ENCODE results near the gene AP1S3. TPM values are rescaled to one million over a fixed set of nuclear protein-coding genes. Genes with fewer than 3 reads are reported as not detected.

AP1S3 gene
- total RNA-seq, 1 experiment from 2014 or later, result 73.3 TPM

DNA sequence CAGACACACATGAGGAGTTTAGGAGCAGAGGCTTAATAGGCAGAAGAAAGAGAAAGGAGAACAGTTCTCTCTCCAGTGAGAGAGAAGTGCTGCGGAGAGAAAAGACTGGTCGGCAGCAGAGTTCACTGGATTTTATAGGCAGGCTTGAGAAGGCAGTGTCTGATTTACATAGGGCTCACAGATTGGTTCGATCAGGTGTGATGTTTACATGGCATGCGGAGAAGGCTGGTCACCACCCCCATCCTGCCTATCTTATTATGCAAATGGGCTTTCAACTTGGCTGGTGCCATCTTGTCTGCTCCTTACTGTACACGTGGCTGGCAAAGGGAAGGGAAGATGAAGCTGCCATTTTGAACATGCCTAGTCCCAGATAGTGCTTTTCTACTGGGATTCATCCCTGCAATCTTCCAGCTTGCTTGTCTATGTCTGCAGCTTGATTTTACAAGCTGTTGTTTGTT, 113.4 kb downstream of the AP1S3 start:
- peaks cover 19% of the 10 kb centered on the region for H3K4me1 ChIP-seq (replicated peaks; ENCODE audit: insufficient read depth)
- TF ChIP-seq EZH2 (IDR thresholded peaks at IDR 0.05; ENCODE audit: low read depth), result no peak
- TF ChIP-seq, protein P1, sequence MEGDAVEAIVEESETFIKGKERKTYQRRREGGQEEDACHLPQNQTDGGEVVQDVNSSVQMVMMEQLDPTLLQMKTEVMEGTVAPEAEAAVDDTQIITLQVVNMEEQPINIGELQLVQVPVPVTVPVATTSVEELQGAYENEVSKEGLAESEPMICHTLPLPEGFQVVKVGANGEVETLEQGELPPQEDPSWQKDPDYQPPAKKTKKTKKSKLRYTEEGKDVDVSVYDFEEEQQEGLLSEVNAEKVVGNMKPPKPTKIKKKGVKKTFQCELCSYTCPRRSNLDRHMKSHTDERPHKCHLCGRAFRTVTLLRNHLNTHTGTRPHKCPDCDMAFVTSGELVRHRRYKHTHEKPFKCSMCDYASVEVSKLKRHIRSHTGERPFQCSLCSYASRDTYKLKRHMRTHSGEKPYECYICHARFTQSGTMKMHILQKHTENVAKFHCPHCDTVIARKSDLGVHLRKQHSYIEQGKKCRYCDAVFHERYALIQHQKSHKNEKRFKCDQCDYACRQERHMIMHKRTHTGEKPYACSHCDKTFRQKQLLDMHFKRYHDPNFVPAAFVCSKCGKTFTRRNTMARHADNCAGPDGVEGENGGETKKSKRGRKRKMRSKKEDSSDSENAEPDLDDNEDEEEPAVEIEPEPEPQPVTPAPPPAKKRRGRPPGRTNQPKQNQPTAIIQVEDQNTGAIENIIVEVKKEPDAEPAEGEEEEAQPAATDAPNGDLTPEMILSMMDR (conservative IDR thresholded peaks at IDR 0.05), result no peak
- H4K20me1 ChIP-seq (ENCODE audit: insufficient read depth), result no peaks in the 10 kb centered on the region
- POLR2A ChIA-PET (ENCODE audit: unreplicated experiment), result no interaction called here
- H2AFZ ChIP-seq, result no peak overlapping the region
- no peaks in the 10 kb centered on the region for H3K27me3 ChIP-seq (ENCODE audit: insufficient read depth, low read depth)
- no peak overlapping the region for H3K27ac ChIP-seq
- no peaks in the 10 kb centered on the region for H3K36me3 ChIP-seq (ENCODE audit: low read depth)
- no peaks in the 10 kb centered on the region for H3K79me2 ChIP-seq (ENCODE audit: low read depth)
- no TSS peak for BruUV-seq (replicated peaks)
- no peak overlapping the region for H3K4me3 ChIP-seq
- H3F3A ChIP-seq (ENCODE audit: insufficient read depth, low read depth), result peaks cover 22% of the 10 kb centered on the region
- no peaks in the 10 kb centered on the region for H3K9me3 ChIP-seq (ENCODE audit: insufficient read depth, low read depth)
- H3K9me2 ChIP-seq (ENCODE audit: insufficient read depth), result no peaks in the 10 kb centered on the region
- no peak for DNase-seq
- no peak overlapping the region for H3K4me2 ChIP-seq
- CTCF ChIA-PET, result no interaction called here
- intact Hi-C loops (cut with micrococcal nuclease; ENCODE audit: unreplicated experiment), result loop anchor here (2.0 kb wide), 1 partner anchor 113 kb away; the partner anchor contains the start of gene AP1S3

DNA sequence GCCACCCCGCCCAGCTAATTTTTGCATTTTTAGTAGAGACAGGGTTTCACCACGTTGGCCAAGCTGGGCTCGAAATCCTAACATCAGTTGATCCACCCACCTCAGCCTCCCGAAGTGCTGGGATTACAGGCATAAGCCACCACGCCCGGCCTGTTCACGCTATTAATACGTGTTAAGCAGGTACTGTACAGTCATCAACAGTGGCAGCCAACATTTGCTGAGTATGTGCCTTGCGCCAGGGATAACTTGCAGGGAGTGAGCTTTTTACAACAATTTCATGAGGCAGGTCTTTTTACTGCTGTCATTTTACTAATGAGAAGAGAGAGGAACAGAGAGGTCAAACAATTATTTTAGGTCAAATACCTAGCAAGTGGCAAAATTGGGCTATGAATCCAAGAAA, 115.2 kb downstream of the AP1S3 start:
- Histone ChIP-seq H2AFZ (no peak overlapping the region), H3K79me2 (ENCODE audit: low read depth) (no peaks in the 10 kb centered on the region), H3K27ac (no peak overlapping the region), H3K4me1 (replicated peaks; ENCODE audit: insufficient read depth) (peaks cover 19% of the 10 kb centered on the region), H3K4me2 (no peak overlapping the region), H3K9me2 (ENCODE audit: insufficient read depth) (no peaks in the 10 kb centered on the region), H3K36me3 (ENCODE audit: low read depth) (no peaks in the 10 kb centered on the region), H3K4me3 (no peak overlapping the region), H4K20me1 (ENCODE audit: insufficient read depth) (no peaks in the 10 kb centered on the region), H3K27me3 (ENCODE audit: insufficient read depth, low read depth) (no peaks in the 10 kb centered on the region), H3K9me3 (ENCODE audit: insufficient read depth, low read depth) (no peaks in the 10 kb centered on the region), H3F3A (ENCODE audit: insufficient read depth, low read depth) (peaks cover 21% of the 10 kb centered on the region)
- TF ChIP-seq, protein P1 (conservative IDR thresholded peaks at IDR 0.05), result no peak
- TF ChIP-seq EZH2 (IDR thresholded peaks at IDR 0.05; ENCODE audit: low read depth), result no peak
- ChIA-PET POLR2A (ENCODE audit: unreplicated experiment) (no interaction called here), CTCF (interaction anchor here (0.6 kb wide), 1 partner anchor 35 kb away, joined by 3 read pairs; no protein-coding TSS in a partner anchor)
- intact Hi-C loops (cut with micrococcal nuclease; ENCODE audit: unreplicated experiment), result no loop called here
- no peak for DNase-seq
- BruUV-seq (replicated peaks), result no TSS peak

DNA sequence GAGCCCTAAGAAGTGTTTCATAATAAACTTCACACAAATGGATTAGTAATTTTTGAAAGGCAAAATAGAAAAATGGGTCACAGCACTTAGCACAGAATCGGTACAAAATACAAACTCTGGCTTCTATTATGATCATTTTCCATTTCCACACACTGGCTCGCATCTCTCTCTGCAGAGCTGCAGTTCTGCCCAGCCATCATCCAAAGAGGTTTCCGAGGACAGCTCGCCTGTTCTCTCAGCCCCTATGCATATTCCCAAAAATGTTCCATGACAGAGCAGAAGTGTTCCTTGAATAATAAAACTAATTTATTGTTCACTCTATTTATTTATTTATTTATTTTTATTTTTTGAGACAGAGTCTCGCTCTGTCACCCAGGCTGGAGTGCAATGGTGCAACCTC, 115.6 kb downstream of the AP1S3 start:
- Histone ChIP-seq H3K4me2 (no peak overlapping the region), H3K27ac (no peak overlapping the region), H3F3A (ENCODE audit: insufficient read depth, low read depth) (peaks cover 18% of the 10 kb centered on the region), H3K9me2 (ENCODE audit: insufficient read depth) (no peaks in the 10 kb centered on the region), H3K36me3 (ENCODE audit: low read depth) (no peaks in the 10 kb centered on the region), H3K9me3 (ENCODE audit: insufficient read depth, low read depth) (no peaks in the 10 kb centered on the region), H3K79me2 (ENCODE audit: low read depth) (no peaks in the 10 kb centered on the region), H4K20me1 (ENCODE audit: insufficient read depth) (no peaks in the 10 kb centered on the region), H3K4me1 (replicated peaks; ENCODE audit: insufficient read depth) (peaks cover 19% of the 10 kb centered on the region), H2AFZ (no peak overlapping the region), H3K4me3 (no peak overlapping the region), H3K27me3 (ENCODE audit: insufficient read depth, low read depth) (no peaks in the 10 kb centered on the region)
- BruUV-seq (replicated peaks), result no TSS peak
- POLR2A ChIA-PET (ENCODE audit: unreplicated experiment), result no interaction called here
- DNase-seq, result no peak
- intact Hi-C loops (cut with micrococcal nuclease; ENCODE audit: unreplicated experiment), result no loop called here
- CTCF ChIA-PET, result interaction anchor here (0.6 kb wide), 1 partner anchor 35 kb away, joined by 3 read pairs; no protein-coding TSS in a partner anchor
- TF ChIP-seq, protein P1 (conservative IDR thresholded peaks at IDR 0.05), result no peak
- TF ChIP-seq EZH2 (IDR thresholded peaks at IDR 0.05; ENCODE audit: low read depth), result no peak
